ENCODE results near the gene KLHL6.

KLHL6 gene

GRCh38 chr3:183555541-183556081 lies at the start of gene KLHL6:
KLHL6 (minus strand) TSS chr3:183555706; CDS start chr3:183555653, 53 bp downstream.
- Mint-ChIP-seq H3K4me1 (peaks cover 66% of the 10 kb centered on the region), H3K27ac (peak within 1 kb of the TSS; percentile 98), H3K36me3 (peaks cover 36% of the 10 kb centered on the region), H3K4me3 (peak within 1 kb of the TSS; percentile 96), H3K9me3 (no peaks in the 10 kb centered on the region)
- DNase-seq (ENCODE audit: low spot score in 2 of 2), result peak; percentile 57 to 89
- peak; percentile 92 for ATAC-seq

- no peaks in the 10 kb centered on the region for H3K36me3 Mint-ChIP-seq
- no peak for DNase-seq (ENCODE audit: low spot score in 2 of 2)
- H3K27ac Mint-ChIP-seq, result no peak overlapping the region
- no peak for ATAC-seq
- H3K4me1 Mint-ChIP-seq, result no peaks in the 10 kb centered on the region
- peaks cover 13% of the 10 kb centered on the region for H3K9me3 Mint-ChIP-seq
- no peak overlapping the region for H3K4me3 Mint-ChIP-seq
These were observed 42.5 kb upstream of the KLHL6 start for GRCh38 chr3:183597959-183598358.

GRCh38 chr3:183594636-183595035 lies 39.1 kb upstream of the KLHL6 start:
- no peak overlapping the region for H3K27ac Mint-ChIP-seq
- peaks cover 12% of the 10 kb centered on the region for H3K4me1 Mint-ChIP-seq
- H3K9me3 Mint-ChIP-seq, result peaks cover 13% of the 10 kb centered on the region

GRCh38 chr3:183592821-183593220 lies 37.3 kb upstream of the KLHL6 start:
- Mint-ChIP-seq H3K9me3 (peaks cover 5% of the 10 kb centered on the region), H3K36me3 (no peaks in the 10 kb centered on the region), H3K4me1 (peaks cover 17% of the 10 kb centered on the region), H3K27ac (no peak overlapping the region), H3K4me3 (no peak overlapping the region)
- ATAC-seq (no peak), DNase-seq (ENCODE audit: low spot score in 2 of 2) (no peak)

More at GRCh38 chr3:183594636-183595035, 39.1 kb upstream of the KLHL6 start:
- H3K36me3 Mint-ChIP-seq, result no peaks in the 10 kb centered on the region
- no peak overlapping the region for H3K4me3 Mint-ChIP-seq
- DNase-seq (ENCODE audit: low spot score in 2 of 2) (no peak), ATAC-seq (no peak)

GRCh38 chr3:183591881-183592521 lies 36.5 kb upstream of the KLHL6 start:
- Mint-ChIP-seq H3K9me3 (peaks cover 3% of the 10 kb centered on the region), H3K4me3 (peak overlapping the region; percentile 18), H3K4me1 (peaks cover 24% of the 10 kb centered on the region), H3K36me3 (no peaks in the 10 kb centered on the region), H3K27ac (no peak overlapping the region)
- peak; percentile 36 for ATAC-seq
- DNase-seq (ENCODE audit: low spot score in 2 of 2), result no peak

GRCh38 chr3:183590442-183590841 lies 34.9 kb upstream of the KLHL6 start:
- no peak overlapping the region for H3K27ac Mint-ChIP-seq
- H3K4me1 Mint-ChIP-seq, result peaks cover 33% of the 10 kb centered on the region
- no peak for ATAC-seq

GRCh38 chr3:183587336-183587735 lies 31.8 kb upstream of the KLHL6 start:
- peaks cover 31% of the 10 kb centered on the region for H3K4me1 Mint-ChIP-seq
- DNase-seq (ENCODE audit: low spot score in 2 of 2), result no peak
- ATAC-seq, result no peak

More at GRCh38 chr3:183590442-183590841, 34.9 kb upstream of the KLHL6 start:
- Mint-ChIP-seq H3K9me3 (no peaks in the 10 kb centered on the region), H3K4me3 (no peak overlapping the region), H3K36me3 (no peaks in the 10 kb centered on the region)
- no peak for DNase-seq (ENCODE audit: low spot score in 2 of 2)

GRCh38 chr3:183586477-183586876 lies 31.0 kb upstream of the KLHL6 start:
- Mint-ChIP-seq H3K4me3 (no peak overlapping the region), H3K4me1 (peaks cover 22% of the 10 kb centered on the region), H3K36me3 (no peaks in the 10 kb centered on the region), H3K9me3 (no peaks in the 10 kb centered on the region), H3K27ac (peak overlapping the region; percentile 7)
- no peak for ATAC-seq
- no peak for DNase-seq (ENCODE audit: low spot score in 2 of 2)

More at GRCh38 chr3:183587336-183587735, 31.8 kb upstream of the KLHL6 start:
- Mint-ChIP-seq H3K27ac (peak overlapping the region; percentile 7), H3K4me3 (no peak overlapping the region), H3K36me3 (no peaks in the 10 kb centered on the region), H3K9me3 (no peaks in the 10 kb centered on the region)

- H3K9me3 Mint-ChIP-seq, result no peaks in the 10 kb centered on the region
- DNase-seq (ENCODE audit: low spot score in 2 of 2) (no peak), ATAC-seq (no peak)
- peaks cover 22% of the 10 kb centered on the region for H3K4me1 Mint-ChIP-seq
- no peaks in the 10 kb centered on the region for H3K36me3 Mint-ChIP-seq
- H3K27ac Mint-ChIP-seq, result no peak overlapping the region
- no peak overlapping the region for H3K4me3 Mint-ChIP-seq
These were observed 29.4 kb upstream of the KLHL6 start for GRCh38 chr3:183584914-183585280.

- peak overlapping the region; percentile 41 for H3K27ac Mint-ChIP-seq
- no peak overlapping the region for H3K4me3 Mint-ChIP-seq
- ATAC-seq (no peak), DNase-seq (ENCODE audit: low spot score in 2 of 2) (no peak)
- H3K36me3 Mint-ChIP-seq, result no peaks in the 10 kb centered on the region
- H3K9me3 Mint-ChIP-seq, result no peaks in the 10 kb centered on the region
- H3K4me1 Mint-ChIP-seq, result peaks cover 22% of the 10 kb centered on the region
These were observed 28.9 kb upstream of the KLHL6 start for GRCh38 chr3:183584246-183584913.

- Mint-ChIP-seq H3K27ac (peak overlapping the region; percentile 41), H3K9me3 (no peaks in the 10 kb centered on the region), H3K4me3 (no peak overlapping the region), H3K36me3 (no peaks in the 10 kb centered on the region), H3K4me1 (peaks cover 22% of the 10 kb centered on the region)
- DNase-seq (ENCODE audit: low spot score in 2 of 2) (no peak), ATAC-seq (no peak)
These were observed 28.1 kb upstream of the KLHL6 start for GRCh38 chr3:183583331-183584245.

- H3K27ac Mint-ChIP-seq, result no peak overlapping the region
- H3K9me3 Mint-ChIP-seq, result no peaks in the 10 kb centered on the region
- ATAC-seq (no peak), DNase-seq (ENCODE audit: low spot score in 2 of 2) (no peak)
- peaks cover 18% of the 10 kb centered on the region for H3K4me1 Mint-ChIP-seq
- H3K4me3 Mint-ChIP-seq, result no peak overlapping the region
- no peaks in the 10 kb centered on the region for H3K36me3 Mint-ChIP-seq
These were observed 26.7 kb upstream of the KLHL6 start for GRCh38 chr3:183582161-183582560.

- no peaks in the 10 kb centered on the region for H3K9me3 Mint-ChIP-seq
- no peak overlapping the region for H3K4me3 Mint-ChIP-seq
- no peaks in the 10 kb centered on the region for H3K36me3 Mint-ChIP-seq
- H3K27ac Mint-ChIP-seq, result no peak overlapping the region
- ATAC-seq (no peak), DNase-seq (ENCODE audit: low spot score in 2 of 2) (no peak)
- peaks cover 13% of the 10 kb centered on the region for H3K4me1 Mint-ChIP-seq
These were observed 26.1 kb upstream of the KLHL6 start for GRCh38 chr3:183581496-183582155.

GRCh38 chr3:183579967-183580900 lies 24.7 kb upstream of the KLHL6 start:
- H3K36me3 Mint-ChIP-seq, result no peaks in the 10 kb centered on the region
- H3K4me3 Mint-ChIP-seq, result no peak overlapping the region
- H3K27ac Mint-ChIP-seq, result peak overlapping the region; percentile 30
- H3K9me3 Mint-ChIP-seq, result no peaks in the 10 kb centered on the region
- peaks cover 8% of the 10 kb centered on the region for H3K4me1 Mint-ChIP-seq
- no peak for DNase-seq (ENCODE audit: low spot score in 2 of 2)
- no peak for ATAC-seq

Measured in stimulated activated effector memory CD8-positive, alpha-beta T cell treated with anti-CD3 and anti-CD28 coated beads, Interleukin-12 subunit alpha, Interleukin-12 subunit beta, amount 100 ng/mL, for 72 hours (primary cell).